Measurements from ENCODE around the gene BOD1.
A peak's percentile ranks its signal among the peaks of the same experiment; 100 is the strongest.

The BOD1 gene

DNA sequence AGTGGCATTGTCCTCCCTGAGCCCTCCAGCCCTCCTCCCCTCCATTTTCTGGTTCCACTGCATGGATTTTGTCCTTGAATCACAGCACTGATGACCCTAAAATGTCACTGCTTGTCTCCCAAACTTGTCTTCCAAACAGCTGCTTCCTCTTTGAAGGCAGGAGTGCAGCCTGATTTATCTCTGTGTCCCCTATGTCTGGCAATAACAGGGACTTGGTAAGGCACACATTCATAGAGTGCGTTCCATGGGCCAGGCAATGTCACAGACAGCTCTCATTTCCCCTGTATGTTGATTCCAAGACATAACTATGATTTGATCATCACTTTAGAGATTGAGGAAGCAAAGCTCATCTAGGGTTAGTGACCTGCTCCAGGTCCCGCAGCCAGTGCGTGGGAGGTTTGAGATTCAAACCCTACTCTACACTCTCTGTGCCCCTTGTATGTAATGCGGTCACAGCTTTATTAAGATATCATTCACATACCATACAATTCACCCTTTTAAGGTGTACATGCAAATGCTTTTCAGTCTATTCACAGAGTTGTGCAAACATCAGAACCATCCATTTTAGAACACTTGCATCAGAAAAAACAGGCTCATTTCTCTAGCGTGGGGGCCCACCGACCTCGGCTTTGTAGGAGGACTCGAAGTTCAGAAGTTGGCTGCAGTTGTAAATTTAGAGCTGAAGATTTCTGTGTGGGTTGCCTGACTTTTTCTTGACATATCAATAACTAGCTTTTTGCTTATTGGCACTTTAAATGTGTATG, 28.4 kb upstream of the BOD1 start:
- Mint-ChIP-seq H3K4me3 (no peak overlapping the region), H3K27ac (no peak overlapping the region), H3K9me3 (no peaks in the 10 kb centered on the region), H3K27me3 (no peaks in the 10 kb centered on the region), H3K4me1 (no peaks in the 10 kb centered on the region), H3K36me3 (no peaks in the 10 kb centered on the region)

DNA sequence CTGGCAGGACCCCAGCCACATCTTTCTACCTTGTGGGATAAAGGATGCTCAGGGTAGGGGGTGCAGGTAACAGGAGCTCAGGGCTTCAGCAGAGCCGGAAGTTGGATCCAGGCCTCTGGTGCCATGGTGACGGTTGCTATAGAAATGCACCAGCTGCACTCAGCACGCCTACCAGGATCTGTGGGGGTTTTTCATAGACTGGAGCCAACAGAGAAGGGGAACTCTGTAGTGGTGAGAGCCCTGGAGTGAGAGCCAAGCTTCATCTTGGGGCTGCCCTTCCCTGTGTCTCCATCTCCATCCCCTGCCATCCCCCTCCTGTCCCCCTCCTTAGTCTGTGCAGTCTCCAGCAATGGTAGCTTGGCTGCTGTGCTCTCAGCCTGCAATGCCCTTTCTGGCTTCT, 27.5 kb upstream of the BOD1 start:
- no peak overlapping the region for H3K4me3 Mint-ChIP-seq
- H3K4me1 Mint-ChIP-seq = no peaks in the 10 kb centered on the region
- H3K27ac Mint-ChIP-seq = no peak overlapping the region
- no peaks in the 10 kb centered on the region for H3K9me3 Mint-ChIP-seq
- no peaks in the 10 kb centered on the region for H3K27me3 Mint-ChIP-seq
- no peaks in the 10 kb centered on the region for H3K36me3 Mint-ChIP-seq

DNA sequence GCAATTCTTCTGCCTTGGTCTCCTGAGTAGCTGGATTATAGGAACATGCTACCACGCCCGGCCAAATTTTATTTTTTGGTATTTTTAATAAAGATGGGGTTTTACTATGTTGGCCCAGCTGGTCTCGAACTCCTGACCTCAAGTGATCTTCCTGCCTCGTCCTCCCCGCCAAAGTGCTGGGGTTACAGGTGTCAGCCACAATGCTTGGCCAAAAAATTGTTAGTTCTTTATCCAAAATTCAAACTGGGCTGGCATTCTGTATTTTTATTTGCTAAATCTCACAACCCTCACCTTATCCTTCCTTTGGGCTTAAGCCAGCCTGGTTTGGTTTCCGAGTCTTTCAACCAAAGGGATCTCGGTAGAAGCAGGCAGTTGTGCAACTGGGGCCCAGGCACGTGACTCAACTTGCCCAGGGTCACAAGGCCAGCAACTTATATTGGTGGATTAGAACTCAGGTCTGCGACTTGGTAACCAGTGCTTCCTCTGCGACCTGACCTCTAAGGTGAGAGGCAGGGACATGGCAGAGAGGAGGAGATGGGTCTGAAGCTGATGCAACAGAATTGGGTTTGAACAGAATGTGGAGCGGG, 26.5 kb upstream of the BOD1 start:
- H3K27ac Mint-ChIP-seq = no peak overlapping the region
- no peaks in the 10 kb centered on the region for H3K27me3 Mint-ChIP-seq
- no peak overlapping the region for H3K4me3 Mint-ChIP-seq
- H3K36me3 Mint-ChIP-seq = no peaks in the 10 kb centered on the region
- no peaks in the 10 kb centered on the region for H3K4me1 Mint-ChIP-seq
- no peaks in the 10 kb centered on the region for H3K9me3 Mint-ChIP-seq

DNA sequence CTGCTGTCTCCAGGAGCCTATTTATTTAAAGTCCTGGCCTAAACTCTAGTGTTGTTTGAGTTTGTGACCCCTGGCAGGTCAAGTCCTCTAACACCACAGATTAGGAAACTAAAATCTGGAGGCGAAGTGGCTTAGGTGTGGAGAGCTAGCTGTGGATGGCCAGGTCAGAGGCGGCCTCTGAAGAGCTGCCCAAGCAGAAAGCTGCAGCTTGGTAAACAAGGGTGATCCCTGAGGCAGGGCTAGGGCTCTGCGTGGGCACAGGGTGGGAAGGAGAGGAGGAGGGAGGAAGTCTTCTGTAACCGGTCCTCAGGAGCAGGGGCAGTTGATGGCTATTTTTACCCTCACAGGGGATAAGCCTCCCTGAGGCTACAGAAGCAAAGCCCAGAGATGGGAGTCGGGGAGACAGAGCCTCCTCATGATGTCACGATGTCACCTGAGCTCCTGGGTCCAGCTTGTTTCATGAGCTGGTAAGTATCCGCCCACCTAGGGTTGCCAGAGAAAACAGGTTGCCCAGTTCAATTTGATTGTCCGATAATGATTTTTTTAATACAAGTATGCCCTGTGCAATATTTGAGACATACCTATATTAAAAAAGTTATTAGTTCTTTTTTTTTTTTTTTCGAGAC, 25.9 kb upstream of the BOD1 start:
- Mint-ChIP-seq H3K9me3 (no peaks in the 10 kb centered on the region), H3K27ac (no peak overlapping the region)

DNA sequence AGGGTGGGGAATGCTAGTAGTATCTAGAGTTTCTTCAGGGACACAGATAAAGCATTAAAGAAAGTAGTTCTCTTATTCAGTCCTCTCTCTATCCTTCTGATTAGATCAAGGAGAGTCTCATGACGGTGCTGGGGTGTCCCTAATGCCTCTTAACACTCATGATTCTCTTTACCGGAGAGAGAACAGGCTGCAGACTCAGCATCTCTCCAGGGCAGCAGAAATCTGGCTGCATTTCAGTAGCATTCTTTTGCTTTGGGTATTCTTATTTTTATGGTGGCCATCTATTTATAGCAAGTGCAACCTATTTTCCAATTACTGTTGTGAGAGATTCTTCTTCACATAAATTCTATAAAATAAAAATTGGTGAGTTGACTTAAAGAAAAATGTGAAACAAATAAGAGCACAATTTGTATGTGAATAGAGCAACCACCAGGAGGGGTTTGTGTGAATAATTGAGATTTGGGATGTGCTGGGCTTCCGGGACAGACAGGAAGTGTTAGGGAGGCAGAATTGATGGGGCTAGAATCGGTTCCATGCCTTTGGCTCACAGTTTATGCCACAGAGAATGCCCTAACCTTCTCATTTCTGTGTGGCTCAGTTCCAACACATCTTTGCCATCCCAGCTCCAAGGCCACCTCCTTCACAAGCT, 23.8 kb upstream of the BOD1 start:
- Mint-ChIP-seq H3K4me3 (no peak overlapping the region), H3K4me1 (no peaks in the 10 kb centered on the region), H3K27me3 (no peaks in the 10 kb centered on the region), H3K9me3 (no peaks in the 10 kb centered on the region), H3K36me3 (no peaks in the 10 kb centered on the region), H3K27ac (no peak overlapping the region)

More for the DNA sequence above, 25.9 kb upstream of the BOD1 start:
- no peaks in the 10 kb centered on the region for H3K27me3 Mint-ChIP-seq
- H3K4me3 Mint-ChIP-seq = no peak overlapping the region
- H3K4me1 Mint-ChIP-seq = no peaks in the 10 kb centered on the region
- no peaks in the 10 kb centered on the region for H3K36me3 Mint-ChIP-seq

DNA sequence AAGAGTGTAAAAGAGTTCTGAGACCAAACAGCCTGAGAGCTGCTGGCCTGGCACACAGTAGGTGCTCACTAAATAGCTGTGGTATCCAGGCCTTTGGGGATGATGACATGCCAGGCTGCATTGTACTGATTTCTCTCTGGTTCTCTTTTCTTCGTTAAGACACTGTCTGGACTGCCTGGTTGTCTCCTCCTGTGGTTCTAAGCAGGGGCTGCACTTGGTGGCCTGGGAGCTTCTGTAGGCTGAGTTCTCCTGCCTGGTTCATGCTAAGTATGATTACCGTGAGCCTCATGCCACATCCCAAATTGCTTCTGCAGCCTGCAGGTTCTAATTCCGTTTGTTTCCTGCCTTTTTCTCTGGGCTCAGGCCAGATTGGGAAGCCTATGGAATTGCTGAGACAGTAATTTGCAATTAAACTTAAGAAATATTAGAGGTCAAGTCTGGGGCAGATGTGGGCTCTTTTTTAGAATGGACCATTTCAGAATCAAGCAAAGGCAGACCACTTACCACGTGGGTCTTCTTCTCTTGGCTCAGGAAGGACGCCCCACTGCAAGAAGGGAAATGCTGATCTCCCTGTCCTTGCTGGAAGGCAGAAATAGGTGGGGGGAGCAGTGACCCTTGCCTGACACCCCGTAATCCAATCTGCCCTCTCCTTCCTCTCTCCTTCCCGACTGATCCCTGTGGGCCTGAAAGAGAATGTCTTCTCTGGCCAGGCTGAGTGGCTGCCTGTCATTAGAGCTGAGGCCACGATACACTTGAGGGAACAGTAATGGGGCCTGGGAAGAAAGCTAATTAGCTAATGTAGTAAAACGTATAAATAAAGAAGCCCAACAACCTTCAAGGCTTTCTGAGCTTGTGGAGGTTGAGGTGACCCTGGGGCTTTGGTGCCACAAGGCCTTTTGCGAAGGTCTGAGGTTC, 21.9 kb upstream of the BOD1 start:
- peak overlapping the region; percentile 20 for H3K27ac Mint-ChIP-seq
- no peak overlapping the region for H3K4me3 Mint-ChIP-seq
- no peaks in the 10 kb centered on the region for H3K27me3 Mint-ChIP-seq

DNA sequence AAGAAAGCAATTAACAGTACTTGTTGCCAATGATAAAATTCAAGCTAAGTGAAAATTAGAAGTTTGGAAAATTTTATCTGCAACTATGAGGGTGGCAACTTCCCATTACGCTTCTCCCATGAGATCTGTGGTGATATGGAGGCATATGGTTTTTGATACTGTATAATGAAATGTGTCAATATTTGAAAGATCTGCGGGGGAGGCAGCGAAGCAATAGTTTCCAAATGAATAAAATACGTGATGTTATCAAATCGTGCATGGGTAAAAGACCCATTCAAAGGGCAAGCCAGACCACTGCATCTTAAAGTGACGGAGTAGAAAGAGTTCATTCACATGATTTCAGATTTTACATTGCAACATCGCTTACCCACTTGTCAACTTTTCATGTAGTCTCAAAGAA, 20.9 kb upstream of the BOD1 start:
- Mint-ChIP-seq H3K4me1 (no peaks in the 10 kb centered on the region), H3K4me3 (no peak overlapping the region), H3K9me3 (no peaks in the 10 kb centered on the region), H3K36me3 (no peaks in the 10 kb centered on the region), H3K27ac (no peak overlapping the region), H3K27me3 (no peaks in the 10 kb centered on the region)

More for the DNA sequence above, 21.9 kb upstream of the BOD1 start:
- no peaks in the 10 kb centered on the region for H3K4me1 Mint-ChIP-seq
- H3K36me3 Mint-ChIP-seq = no peaks in the 10 kb centered on the region
- no peaks in the 10 kb centered on the region for H3K9me3 Mint-ChIP-seq

DNA sequence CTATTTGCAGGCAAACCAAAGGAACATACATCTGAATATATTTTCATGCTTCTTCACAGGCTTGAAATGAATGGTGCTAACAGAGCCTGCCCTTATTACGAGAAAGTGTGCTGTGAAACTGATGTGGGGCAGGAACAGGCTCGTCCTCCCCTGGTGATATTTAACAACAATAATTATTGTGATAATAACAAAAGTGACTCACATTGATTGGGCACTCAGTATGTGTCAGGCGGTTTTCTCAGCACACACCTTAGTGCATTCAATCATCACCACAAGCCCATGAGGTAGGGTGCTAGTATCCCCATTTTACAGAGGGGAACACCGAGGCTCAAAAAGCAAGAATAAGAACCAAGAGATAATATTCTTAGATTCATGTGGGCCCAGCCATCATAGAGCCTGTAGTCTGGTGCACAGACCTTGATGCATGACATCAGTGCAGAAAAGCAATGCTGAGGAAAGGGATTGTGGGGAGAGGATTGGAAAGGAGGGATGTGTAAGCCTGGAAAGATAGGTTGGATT, 18.1 kb upstream of the BOD1 start:
- Mint-ChIP-seq H3K27ac (no peak overlapping the region), H3K4me3 (no peak overlapping the region), H3K27me3 (no peaks in the 10 kb centered on the region), H3K4me1 (no peaks in the 10 kb centered on the region), H3K36me3 (no peaks in the 10 kb centered on the region), H3K9me3 (no peaks in the 10 kb centered on the region)

DNA sequence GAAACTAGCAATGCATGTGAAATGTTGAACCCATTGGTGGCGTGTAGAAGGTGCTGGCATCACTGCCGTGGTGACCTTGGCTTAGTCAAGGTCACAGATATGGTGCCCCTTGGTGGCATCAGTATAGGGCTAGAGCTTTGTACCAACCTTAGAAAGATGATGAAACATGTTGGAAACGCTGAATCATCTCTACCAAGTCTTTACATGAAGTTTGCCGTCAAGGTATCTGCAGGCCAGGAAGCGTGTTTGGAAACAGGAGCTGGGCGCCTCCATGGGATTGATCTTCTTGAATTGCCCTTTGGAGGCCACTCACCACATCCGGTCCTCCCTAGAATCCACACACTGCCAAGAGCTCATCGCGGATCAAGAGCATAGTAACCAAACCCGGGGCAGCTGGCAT, 16.9 kb upstream of the BOD1 start:
- H3K27me3 Mint-ChIP-seq = peaks cover 3% of the 10 kb centered on the region
- no peaks in the 10 kb centered on the region for H3K9me3 Mint-ChIP-seq
- no peaks in the 10 kb centered on the region for H3K4me1 Mint-ChIP-seq
- no peak overlapping the region for H3K27ac Mint-ChIP-seq
- H3K4me3 Mint-ChIP-seq = no peak overlapping the region
- no peaks in the 10 kb centered on the region for H3K36me3 Mint-ChIP-seq

DNA sequence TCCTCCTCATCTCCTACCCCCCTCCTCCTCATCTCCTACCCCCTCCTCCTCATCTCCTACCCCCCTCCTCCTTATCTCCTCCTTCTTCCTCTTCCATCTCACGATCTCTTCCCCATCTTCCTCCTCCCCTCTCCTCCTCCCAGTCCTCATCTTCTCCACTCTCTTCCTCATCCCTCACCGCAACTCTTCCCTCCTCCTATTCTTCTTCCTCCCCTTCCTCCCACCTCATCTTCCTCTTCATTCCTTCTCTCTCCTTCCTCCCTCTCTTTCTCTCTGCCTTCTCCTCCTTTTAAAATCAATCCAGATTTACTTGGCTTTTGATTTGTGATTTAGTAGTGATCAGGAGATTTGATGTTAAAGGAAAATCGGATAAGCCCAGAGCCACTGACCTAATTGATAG, 15.0 kb upstream of the BOD1 start:
- Mint-ChIP-seq H3K27ac (no peak overlapping the region), H3K4me3 (no peak overlapping the region), H3K4me1 (no peaks in the 10 kb centered on the region), H3K27me3 (peaks cover 3% of the 10 kb centered on the region), H3K36me3 (no peaks in the 10 kb centered on the region), H3K9me3 (no peaks in the 10 kb centered on the region)

DNA sequence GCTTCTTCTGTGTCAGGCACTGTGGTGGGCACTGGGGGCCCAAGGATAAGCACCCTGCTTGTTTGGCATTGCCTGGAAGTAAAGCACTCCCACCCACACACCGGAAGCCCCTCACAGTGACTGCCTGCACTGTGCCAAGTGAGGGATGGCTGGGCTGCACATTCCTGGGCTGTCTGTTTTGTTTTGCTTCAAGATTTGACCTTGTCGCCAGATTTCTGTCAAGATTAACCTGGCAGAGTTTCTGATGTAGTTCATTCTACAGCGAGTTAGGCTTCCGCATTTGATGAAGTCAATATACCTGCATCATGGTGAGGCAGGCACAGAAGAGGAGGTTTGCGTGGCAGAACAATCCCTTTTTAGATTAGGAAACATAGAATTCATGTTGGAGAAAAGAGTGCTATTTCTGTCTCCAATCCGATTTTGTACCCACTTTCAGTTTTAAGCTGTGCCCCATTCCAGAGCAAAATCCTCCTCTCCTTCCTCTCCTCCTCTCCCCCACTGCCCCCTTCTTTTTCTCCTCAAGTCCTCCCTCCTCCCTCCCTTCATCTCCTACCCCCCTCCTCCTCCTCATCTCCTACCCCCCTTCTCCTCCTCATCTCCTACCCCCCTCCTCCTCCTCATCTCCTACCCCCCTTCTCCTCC, 14.4 kb upstream of the BOD1 start:
- Mint-ChIP-seq H3K9me3 (no peaks in the 10 kb centered on the region), H3K27ac (no peak overlapping the region), H3K27me3 (peaks cover 3% of the 10 kb centered on the region), H3K4me3 (no peak overlapping the region), H3K36me3 (no peaks in the 10 kb centered on the region), H3K4me1 (no peaks in the 10 kb centered on the region)

DNA sequence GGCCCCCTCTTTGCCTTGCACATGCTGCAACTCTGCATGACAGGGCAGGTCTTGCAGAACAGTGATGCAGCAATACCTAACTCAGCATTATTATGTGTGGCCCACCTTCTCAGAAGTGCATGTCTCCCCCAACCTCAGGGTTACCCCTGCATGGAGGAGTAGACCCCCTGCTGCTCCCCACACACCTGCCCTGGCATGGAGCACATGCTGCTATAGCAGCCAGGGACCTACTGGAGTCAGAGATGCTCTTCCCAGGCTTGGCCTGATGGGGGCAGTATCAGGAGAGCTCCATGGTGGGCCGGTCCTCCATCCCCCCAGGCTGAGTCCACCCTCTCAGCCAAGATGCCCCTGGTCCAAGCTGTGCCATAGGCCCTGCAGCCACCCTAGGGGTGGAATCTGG, 13.2 kb upstream of the BOD1 start:
- H3K27me3 Mint-ChIP-seq = peaks cover 3% of the 10 kb centered on the region
- H3K36me3 Mint-ChIP-seq = no peaks in the 10 kb centered on the region
- no peaks in the 10 kb centered on the region for H3K4me1 Mint-ChIP-seq
- H3K4me3 Mint-ChIP-seq = no peak overlapping the region
- no peaks in the 10 kb centered on the region for H3K9me3 Mint-ChIP-seq
- no peak overlapping the region for H3K27ac Mint-ChIP-seq

DNA sequence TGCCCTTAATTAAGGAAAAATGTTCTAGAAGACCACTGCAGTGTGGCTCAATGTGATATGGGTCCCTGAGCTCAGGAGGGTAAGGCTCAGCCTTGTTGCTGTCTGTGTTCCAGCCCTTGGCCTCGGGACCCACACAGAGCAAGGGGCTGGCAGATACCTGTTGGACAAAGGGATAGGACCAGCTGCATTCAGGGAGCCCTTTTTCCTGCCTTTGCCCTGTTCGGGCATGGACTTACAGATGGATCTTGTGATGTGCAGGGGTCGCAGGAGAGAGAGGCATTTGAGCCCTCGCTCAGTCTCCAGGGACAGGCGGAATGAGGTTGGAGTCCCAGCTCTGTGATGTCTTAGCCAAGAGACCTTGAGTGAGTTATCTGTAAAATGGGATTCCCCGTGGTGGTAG, 12.1 kb upstream of the BOD1 start:
- Mint-ChIP-seq H3K27me3 (peaks cover 3% of the 10 kb centered on the region), H3K4me3 (no peak overlapping the region)

DNA sequence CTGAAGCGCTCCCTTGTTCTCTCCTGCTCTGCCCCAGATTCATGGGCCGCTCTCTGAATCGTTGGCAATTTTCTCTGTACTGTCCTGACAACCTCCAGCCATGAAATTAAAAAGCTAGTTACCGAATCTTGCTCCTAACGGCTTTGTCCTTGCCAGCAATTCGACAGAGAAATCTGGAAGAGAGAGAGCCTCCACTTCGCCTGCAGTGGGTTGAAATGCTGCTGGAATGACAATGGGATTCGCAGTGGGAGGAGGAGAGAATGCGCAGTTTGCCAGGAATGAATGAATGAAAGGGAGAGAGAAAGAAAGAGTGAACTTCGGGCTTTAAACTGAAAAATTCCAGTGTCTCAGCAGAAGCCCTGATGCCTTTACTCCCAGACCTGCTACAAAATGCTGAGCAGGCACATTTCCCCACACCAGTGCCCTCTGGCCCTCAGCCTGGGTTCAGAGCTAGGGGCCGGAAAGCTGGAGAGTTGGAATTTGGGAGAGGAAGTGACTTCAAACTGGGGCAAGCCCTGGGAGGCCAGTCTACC, 11.5 kb upstream of the BOD1 start:
- no peaks in the 10 kb centered on the region for H3K36me3 Mint-ChIP-seq
- H3K27me3 Mint-ChIP-seq = peaks cover 3% of the 10 kb centered on the region
- H3K4me1 Mint-ChIP-seq = no peaks in the 10 kb centered on the region
- no peak overlapping the region for H3K4me3 Mint-ChIP-seq
- no peaks in the 10 kb centered on the region for H3K9me3 Mint-ChIP-seq
- H3K27ac Mint-ChIP-seq = no peak overlapping the region

More for the DNA sequence above, 12.1 kb upstream of the BOD1 start:
- Mint-ChIP-seq H3K36me3 (no peaks in the 10 kb centered on the region), H3K4me1 (no peaks in the 10 kb centered on the region), H3K27ac (no peak overlapping the region), H3K9me3 (no peaks in the 10 kb centered on the region)
